ENCODE data around the gene DTNA.
"Not testable (repeated sequence)": the region's sequence is repeated elsewhere in the genome, so short reads cannot be mapped to it uniquely, and the experiment has no call there.

DTNA gene

DNA sequence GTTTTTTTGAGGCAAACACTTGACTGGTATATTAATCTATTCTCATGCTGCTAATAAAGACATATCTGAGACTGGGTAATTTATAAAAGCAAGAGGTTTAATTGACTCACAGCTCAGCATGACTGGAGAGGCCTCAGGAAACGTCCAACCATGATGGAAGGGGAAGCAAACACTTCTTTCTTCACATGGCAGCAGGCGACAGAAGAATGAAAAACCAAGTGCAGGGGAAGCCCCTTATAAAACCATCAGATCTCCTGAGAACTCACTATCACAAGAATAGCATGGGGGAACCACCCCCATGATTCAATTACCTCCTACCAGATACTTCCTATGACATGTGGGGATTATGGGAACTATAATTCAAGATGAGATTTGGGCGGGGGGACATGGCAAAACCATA lies 194.9 kb downstream of the DTNA start:
- no peak for DNase-seq (ENCODE audit: low read depth in 2 of 2)

DNA sequence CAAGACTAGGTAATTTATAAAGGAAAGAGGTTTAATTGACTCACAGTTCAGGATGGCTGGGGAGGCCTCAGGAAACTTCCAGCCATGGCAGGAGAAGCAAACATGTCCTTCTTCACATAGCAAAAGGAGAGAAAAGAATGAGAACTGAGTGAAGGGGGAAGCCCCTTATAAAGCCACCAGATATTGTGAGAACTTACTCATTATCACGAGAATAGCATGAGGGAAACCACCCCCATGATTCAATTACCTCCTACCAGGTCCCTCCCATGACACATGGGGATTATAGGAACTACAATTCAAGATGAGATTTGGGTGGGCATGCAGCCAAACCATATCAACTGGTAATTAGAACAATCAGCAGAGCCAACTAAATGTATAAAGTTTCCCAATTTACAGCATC lies 196.9 kb downstream of the DTNA start:
- DNase-seq (ENCODE audit: low read depth in 2 of 2), result not testable (repeated sequence)

DNA sequence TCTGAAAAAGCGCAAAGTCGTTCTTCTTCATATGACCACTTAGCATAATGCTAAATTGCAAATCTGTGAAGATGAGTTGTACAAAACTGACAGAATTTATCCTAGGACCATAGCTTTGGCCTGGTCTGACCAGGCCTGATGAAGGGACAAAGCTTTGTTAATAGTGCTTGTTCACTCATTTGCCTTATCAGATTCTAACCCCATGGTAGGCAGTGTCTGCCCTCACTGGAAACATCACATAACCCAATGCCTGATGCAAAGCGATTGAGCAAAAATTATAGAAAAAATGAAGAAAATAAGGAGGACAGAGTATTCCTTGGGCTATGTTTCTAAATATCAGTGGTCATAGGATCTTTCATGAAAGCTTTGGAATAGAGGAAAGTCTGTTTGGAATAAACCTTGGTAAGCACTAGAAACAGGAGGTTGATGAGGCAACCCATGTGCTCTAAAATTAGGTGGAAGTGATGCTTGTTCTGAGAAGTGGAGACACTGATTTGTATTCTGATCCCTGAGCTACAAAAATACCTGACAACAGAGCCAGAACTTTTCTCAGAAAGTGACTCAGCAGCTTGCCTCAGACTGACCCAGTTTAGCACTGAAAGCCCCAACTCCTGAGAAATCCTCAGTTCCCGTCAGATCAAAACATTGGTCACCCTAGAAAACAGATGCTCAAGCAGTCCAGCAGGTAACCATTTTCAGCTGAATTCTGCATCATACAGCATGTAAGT lies 199.7 kb downstream of the DTNA start:
- DNase-seq (ENCODE audit: low read depth in 2 of 2), result no peak

DNA sequence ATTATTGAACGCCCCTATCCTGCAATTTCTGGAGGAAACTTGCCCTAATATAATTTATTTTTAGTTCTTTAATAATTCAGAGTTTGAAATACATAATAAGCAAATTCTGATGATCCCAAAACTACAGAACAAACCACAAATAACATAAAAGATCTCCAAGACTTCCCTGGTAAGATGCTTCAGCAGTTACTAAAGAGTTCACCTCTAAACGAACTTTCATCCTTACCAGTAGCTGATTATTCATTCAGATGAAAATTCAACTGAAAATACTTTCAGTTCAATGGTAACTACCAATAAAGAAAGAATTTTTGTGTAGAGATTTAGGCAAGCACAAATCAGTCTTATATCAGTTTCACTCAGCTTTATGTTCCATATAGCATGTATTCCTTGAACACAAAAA lies 201.0 kb downstream of the DTNA start:
- DNase-seq (ENCODE audit: low read depth in 2 of 2), result no peak

DNA sequence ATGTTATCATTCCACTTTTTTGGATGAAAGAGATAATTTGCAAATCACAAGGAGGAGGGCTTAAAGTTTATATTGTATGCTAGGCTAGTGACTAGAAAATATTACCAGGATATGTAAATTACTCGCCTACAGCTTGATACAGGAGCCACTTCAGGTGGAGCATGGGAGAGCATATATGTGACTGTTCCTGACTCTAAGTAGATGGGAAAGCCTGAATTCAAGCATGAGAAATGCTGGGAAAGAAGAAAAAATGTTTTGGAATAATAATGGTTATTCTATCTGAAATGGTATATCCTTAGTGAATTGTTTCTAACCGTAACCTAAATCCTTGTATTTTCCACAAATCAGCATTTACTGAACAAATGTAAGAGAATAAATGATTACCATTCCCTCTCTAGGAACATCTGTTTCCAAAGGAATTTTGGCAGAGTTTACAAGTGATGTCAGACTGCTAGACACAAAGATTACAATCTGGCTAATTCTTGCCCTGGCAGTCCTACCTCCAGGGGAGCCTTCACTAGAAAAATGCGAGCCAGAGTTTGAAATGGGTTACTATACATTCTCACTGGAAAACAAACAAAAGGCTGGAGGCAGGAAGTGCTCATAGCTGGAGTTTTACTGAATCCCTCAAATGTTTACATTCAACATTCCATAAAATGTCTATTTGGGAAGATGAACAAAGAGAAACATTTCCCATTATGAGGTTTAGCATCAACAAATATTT lies 201.7 kb downstream of the DTNA start:
- no peak for DNase-seq (ENCODE audit: low read depth in 2 of 2)

DNA sequence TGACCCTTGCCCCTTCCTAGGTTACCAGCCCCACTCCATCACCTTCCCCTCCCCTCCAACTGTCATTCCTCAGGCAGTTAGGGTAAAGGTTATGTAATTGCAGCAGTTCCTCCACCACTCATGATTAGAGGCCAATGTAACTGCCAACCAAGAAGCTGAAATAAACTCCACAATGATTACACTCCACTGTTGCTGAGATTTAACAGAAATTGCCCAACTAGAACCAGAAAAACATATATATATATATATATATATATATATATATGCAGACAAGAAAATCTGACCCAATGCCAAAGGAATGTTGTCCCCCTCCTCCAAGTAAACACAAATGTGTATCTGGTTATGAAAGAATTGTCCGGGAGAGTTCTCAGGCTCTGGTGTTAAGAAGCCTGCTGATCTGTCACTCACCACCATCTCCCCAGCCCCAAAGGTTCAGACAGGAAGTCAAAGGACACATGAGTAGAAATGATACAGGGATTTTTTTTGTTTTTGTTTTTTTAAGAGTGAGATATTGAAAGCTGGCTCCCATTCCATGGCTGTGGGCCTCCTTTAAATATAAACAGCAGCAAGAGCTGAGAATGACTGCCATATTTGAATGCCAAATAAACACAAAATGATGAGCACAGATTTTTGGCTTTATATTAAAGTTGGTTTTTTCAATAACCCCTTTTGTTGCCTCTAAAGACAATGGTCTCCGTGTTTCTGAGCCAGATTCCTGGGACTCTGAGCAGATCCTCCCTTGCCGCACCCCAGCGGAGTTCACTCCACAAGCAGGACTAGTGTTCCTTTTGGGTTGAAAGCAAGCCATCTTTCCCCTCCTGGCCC lies 204.0 kb downstream of the DTNA start:
- DNase-seq (ENCODE audit: low read depth in 2 of 2), result no peak

DNA sequence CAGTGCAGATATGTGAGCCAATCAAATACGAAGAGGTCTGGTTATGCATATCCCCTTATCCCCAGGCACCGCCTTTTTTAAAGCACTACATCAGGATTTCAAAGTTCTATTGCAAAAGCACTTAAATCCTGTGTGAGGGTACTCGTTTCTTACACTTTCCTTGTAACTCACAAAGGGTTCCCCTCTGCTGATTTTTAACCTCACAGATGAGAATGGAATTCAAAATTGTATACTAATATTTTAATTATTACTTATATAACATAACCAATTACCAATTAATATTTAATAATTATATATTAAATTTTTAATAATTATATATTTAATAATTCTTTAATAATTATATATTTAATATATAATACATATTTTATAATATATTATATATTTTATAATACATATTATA lies 204.9 kb downstream of the DTNA start:
- DNase-seq (ENCODE audit: low read depth in 2 of 2), result no peak

DNA sequence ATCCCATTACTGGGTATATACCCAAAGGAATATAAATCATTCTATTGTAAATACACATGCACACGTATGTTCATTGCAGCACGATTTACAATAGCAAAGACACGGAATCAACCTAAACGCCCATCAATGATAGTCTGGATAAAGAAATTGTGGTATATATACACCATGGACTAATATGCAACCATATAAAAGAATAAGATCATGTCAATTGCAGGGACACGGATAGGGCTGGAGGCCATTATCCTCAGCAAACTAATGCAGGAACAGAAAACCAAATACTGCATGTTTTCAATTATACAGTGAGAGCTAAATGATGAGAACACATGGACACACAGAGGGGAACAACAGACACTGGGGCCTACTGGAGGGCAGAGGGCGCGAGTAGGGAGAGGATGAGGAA lies 206.4 kb downstream of the DTNA start:
- DNase-seq (ENCODE audit: low read depth in 2 of 2), result not testable (repeated sequence)

DNA sequence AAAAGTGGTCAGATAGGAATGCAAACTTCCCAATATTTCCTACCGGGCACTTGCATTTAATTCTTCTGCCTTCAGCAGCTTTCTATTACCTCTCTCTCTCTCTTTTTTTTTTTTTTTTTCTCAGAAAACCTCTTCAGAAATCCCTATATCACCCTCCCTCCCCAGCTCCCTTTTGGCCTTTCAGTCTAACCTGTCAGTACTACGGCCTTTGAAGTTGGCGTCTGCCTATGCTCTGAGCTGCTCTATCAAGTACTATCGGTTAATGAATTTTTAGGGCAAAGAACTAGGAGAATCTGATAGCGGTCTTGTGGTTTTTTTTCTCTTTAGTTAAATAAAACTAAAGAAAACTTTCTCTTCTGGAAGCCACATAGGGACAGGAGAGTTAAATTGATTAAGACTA lies 208.8 kb downstream of the DTNA start:
- DNase-seq (ENCODE audit: low read depth in 2 of 2), result no peak

DNA sequence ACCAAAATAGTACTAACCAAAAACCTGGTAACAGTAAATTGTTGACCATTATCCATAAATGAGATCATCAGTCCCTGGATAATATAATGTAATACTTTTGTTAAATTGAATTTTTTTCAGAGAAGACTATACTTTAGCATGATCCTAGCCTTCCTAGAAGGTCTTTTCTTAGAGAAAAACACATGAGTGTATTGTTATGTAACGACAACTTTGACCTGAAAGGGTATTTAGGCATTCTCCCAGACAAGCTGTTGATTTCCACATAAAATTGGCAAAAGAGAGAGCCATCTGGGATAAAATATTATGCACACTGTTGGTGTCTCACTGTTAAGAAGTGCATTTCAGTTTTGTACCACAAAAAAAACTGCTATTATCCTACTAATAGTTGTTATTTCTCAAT lies 211.1 kb downstream of the DTNA start:
- no peak for DNase-seq (ENCODE audit: low read depth in 2 of 2)

DNA sequence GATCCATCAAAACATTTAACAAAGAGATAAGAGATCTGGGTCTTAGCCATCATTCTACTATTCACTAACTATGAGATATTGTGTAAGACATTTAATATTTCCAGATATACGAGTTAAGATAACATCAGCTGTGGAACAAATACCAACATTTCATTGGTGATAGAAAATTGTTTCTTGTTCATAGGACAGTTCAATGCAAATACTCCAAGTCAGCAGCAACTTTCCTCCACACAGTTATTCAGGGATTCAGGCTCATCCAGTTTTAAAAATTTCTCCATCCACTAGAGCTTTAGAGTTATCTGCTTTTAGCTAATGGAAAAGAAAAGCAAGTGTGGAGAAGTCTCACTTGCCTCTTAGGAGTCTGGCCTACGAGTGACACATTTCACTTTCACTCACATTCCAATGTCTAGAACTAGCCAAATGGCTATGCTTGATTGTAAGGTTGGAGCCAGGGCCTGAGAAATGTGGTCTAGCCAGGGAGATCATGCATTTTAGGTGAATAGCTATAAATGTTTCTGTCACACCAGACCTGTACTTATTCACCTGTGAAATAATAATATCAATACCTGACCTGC lies 211.8 kb downstream of the DTNA start:
- no peak for DNase-seq (ENCODE audit: low read depth in 2 of 2)

DNA sequence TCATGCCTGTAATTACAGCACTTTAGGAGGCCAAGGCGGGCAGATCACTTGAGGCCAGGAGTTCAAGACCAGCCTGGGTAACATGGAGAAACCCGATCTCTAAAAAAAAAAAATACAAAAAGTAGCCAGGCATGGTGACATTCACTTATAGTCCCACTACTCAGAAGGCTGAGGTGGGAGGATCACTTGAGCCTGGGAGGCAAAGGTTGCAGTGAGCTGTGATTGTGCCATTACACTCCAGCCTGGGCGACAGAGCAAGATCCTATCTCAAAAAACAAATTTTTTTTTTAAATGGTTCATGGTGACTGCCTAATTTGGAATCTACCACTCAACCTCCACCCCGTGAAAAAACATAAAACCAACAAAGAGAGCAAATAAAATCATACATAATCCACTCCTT lies 212.5 kb downstream of the DTNA start:
- not testable (repeated sequence) for DNase-seq (ENCODE audit: low read depth in 2 of 2)

DNA sequence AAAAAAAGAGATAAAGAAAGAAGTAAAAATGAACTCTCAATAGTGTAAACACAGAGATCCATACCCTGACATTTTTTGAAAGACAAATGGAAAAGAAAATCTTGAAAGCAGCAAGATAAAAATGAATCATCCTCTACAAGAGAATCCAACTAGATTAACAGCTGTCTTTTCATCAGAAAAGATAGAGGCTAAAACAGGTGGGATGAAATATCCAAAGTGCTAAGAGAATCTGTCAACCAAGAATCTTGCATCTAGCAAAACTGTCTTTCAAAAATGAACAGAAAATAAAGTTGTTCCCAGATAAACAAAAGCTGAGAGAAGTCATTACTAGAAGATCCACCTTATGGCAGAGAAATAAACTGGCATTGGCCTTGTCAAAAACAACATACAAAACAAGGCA lies 213.8 kb downstream of the DTNA start:
- no peak for DNase-seq (ENCODE audit: low read depth in 2 of 2)

DNA sequence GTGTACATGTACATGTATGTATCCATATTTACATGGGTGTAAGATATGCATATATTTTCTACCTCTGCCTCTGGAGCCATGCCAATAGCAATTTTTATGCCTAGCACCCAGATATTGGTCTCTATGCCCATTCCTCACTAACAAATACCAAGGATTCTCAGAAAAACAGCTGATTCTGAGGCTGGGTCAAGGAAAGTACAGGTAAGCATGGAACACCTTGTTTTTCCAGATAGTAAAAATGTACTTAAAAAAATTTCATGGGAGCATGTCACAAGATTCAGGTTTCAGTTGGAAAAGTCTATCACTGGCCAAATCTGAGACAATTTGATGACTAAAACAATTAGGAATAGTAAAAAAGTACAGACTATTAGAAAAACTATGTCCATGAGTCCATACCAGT lies 216.6 kb downstream of the DTNA start:
- DNase-seq (ENCODE audit: low read depth in 2 of 2), result no peak

DNA sequence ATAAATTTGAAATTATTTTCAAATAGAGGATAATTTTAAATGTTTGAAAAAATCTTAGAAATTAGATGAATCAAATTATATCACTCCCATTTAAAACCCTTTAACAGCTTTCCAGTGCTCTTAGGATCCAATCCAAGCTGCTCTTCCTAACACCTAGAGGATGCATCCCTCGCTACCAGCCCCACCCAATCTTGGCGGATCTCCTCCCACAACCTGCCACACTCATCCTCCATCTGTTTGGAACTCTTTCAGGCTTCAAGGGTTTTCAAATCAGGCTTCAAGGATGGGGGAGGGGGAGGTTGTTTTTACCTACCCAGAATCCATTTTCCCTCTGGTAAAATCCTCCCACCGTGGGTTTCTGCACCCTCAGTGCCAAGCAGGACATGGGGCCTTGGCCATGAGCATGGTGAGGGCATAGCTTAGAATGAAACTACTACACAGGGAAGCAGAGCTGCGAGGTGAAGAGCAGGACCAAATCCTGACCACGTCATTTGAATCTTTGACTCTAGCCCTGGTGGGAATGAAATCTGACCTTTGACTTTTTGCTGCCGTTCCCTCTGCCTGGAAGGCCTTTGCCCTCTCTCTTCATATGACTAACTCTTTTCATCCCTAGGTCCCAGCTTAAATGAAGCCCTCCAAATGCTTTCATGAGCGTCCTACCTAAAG lies 218.1 kb downstream of the DTNA start:
- DNase-seq (ENCODE audit: low read depth in 2 of 2), result no peak

DNA sequence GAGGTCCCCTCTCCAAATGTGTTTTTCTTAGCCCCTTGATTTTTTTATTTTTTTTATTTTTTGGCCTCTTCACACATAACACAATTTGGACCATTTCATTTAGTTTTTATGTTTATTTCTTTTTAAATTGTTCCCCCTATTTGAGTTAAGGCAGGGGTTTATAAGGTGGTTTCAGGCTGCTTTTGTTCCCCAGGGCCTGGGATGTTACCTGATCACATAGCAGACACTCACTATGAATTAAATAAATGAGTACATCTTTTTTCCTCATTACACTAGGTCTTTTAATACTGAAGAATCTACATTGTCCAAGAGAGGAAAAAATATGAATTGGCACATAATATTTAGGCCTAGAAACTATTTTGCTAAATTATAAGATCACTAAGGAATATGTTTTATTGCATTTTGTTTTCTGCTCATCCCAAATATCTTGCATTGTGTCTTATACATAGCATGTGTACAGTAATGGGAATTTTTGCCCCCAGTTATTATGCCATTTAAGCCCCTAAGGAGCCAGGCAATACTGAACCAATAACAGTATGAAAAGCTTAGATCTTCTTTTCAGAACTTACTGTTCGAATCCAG lies 218.7 kb downstream of the DTNA start:
- no peak for DNase-seq (ENCODE audit: low read depth in 2 of 2)

DNA sequence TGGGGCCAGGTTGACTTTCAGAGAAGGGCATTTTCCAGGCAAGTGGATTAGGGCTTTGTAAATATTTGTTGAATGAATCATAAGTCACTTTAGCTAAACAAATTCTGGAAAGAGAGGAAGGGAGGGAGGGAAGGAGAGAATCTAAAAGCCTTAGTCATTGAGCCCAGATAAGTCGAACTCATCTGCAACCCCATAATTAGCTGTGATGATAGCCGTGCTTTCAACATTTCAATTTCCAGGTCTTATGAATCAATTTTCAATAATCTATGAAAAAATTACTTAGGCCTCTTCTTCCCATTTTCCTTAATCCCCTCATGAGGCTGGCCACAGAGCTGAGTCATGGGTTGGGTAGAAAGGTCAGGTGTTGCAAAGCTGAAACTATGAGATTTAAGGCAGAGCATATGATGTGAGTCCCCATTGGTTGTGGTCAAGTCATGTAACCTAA lies 219.3 kb downstream of the DTNA start:
- no peak for DNase-seq (ENCODE audit: low read depth in 2 of 2)

DNA sequence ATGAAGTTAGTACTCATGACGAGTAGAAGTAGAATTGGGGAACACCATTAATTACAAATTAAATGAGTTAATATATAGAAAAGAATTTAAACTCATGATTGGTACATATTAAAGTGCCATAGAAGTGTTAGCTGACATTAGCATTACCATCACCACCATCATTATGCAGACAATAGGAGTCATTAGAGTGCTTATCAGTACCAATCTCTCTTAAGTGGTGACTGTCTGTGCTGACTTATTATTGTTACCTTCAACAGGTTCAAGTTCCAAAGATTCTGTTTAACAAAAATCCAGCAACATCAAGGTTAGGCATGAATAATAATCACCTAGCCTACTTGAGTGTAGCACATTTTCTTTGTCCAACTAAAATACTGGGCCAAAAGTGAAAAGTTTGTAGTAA lies 222.3 kb downstream of the DTNA start:
- DNase-seq (ENCODE audit: low read depth in 2 of 2), result no peak

DNA sequence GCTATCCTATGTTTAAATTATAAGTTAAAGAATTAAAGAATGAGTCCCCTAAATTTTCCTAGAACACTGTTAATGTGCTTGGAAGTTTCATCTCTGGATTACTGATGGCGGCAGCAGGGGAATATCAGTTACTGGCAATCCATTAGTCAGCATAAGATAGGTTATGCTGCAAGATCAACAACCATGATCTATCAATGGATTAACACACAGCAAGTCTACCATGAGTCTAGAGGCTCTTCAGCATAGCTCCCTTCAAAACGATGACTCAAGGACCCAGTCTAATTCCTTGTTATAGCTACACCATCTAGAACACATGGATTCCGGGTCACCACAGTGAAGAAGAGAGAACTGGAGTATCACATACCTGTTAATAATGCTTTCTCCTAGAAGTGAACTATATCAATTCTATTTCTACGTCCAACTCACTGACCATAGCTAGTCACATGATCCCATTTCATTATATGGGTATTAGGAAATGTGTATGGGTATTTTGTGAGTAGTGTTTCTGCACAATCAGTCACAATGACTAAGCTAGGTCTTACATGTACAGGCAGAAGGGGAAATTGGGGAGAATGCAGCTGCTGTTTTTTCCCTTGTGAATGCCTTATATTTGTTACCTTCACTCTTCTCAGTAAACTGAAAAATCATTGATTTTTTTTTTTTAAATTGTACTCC lies 222.8 kb downstream of the DTNA start:
- no peak for DNase-seq (ENCODE audit: low read depth in 2 of 2)

DNA sequence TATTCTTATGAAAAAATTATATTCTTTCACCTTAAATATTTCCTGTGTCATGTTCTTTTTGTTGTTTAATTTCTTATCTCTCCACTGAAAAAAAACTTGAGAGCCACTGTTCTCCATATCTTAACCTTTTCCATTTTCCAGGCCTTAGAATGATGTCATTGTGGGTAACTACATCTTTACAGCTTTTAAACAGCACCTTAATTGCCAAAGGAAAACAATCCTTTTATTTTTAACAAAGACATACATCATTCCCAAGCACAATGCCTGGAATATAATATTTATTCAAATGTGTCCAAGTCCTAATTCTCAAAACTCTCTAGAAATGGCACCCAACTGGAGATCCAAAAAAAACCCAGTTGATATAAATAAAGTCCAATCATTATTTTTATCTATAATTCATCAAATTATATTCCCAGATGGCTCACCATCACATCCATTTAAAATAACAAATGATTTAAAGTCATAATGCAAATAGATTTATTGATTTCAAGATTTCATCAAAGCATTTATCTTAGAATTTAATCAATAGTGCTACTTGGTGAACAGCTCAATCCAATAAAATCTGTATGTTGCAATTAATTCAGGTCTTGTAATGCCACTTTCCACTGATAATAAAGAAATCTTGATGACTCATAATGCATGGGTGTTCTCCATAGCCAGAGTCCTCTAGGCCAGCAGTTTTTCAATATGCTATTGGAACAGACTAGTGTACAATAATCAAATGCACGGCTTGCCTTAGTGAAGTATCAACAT lies 224.0 kb downstream of the DTNA start:
- DNase-seq (ENCODE audit: low read depth in 2 of 2), result no peak
